HG02623 (cell line): Measurements from ENCODE around the gene ZIC4.

ENCODE experiments used
- ATAC-seq: cut with Tn5 transposase; IDR thresholded peaks from one replicate; pipeline ENCODE4 v1.9.1; 2021; ENCODE audit warnings: moderate library complexity; ENCODE audit not compliant: unreplicated experiment

Gene ZIC4

DNA sequence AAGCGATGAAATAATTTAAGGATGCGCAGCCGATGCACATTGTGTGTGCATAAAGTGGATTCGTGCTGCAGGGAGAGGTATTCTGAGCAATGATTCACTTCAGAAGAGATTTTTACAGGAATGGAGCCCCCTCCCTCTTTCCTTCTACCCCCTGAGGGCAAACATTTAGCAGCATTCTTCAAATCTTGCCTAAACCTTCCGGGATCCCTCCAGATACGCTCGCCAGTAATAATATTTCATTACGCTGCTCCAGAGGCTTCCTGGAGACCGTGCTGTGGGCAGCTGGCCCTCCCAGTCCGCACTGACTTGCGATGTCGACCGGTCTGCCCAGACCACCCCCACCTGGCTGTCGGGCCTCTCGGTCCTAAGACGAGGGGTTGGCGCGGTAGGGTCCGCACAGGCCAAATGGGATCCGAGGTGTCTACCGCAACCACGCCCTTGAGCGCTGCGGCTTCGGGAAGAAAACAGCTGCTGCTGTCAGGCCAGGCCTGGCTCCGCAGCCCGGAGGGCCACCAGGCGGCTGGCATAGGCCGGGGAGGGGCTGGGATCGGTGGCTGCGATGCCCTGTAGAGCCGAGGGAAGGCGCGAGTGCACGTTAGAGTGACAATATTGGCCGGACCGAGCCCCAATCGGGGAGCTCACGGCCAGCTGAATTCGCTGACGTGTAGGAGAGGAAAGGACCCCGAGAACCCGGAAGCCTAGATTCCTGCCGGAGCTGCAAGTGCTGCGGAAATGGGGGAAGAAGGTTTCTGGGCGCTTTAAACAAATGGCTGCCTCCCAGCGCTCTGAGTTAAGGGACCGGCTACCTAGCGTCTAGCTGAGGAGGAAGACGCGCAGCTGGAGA, 14.3 kb downstream of the ZIC4 start:
- no peak for ATAC-seq

DNA sequence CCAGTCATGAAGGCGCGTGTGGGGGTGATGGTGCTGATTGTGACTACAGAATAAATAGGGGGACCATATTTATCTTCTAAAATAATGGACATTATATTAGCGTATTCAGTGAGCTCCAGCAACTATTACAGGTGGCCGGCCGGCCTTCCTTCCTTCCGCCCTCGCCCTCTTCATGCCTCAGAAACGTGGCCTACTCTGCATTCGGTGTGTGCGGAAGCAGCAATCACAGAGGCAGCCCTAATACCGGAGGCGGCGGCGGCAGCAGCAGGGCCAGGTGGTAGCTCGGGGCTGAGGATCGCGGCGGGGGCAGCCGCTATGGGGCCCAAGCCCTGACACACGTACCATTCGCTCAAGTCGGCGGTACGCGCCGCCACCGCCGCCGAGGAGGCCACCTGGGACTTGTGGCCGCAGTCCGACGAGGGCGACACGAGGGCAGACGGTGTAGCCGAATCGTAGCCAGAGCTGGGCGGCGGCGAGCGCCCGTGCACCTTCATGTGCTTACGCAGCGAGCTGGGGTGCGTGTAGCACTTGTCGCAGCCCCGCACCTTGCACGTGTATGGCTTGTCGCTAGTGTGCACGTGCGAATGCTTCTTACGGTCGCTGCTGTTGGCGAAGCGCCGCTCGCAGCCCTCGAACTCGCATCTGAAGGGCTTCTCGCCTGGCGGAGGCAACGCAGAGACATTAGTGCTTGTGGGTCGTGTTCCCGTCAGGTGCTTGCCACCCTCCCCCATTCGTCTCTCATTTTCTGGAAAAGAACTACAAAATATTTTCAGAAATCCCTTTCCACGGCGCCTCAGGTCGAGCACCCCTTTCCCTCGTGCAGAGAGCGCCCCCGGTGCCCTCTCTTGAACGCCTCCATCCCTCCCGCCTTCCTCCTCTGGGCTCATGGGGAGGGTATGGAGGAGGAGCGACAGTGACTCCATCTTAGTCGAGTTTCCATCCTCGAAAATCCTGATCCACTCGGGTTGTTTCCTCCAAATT, 15.5 kb downstream of the ZIC4 start:
- ATAC-seq: no peak

DNA sequence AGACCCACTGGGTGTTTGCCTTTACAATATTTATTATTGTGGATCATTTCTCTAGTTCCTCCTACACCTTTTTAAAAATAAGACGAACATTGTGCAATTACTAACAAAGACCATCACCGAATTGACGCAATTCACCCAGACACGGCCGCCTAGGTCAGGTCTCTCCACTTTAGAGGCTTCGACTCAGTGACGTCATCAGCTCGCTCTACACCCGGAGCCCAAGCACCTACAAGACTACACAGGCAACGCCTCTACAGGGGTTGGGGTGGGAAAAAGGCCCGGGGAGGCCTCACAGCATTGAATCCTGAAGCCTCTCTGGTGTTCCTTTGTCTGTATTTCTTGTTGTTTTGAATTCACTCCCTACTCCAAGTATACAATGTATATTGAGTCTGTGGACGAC, 16.6 kb downstream of the ZIC4 start:
- ATAC-seq: no peak

DNA sequence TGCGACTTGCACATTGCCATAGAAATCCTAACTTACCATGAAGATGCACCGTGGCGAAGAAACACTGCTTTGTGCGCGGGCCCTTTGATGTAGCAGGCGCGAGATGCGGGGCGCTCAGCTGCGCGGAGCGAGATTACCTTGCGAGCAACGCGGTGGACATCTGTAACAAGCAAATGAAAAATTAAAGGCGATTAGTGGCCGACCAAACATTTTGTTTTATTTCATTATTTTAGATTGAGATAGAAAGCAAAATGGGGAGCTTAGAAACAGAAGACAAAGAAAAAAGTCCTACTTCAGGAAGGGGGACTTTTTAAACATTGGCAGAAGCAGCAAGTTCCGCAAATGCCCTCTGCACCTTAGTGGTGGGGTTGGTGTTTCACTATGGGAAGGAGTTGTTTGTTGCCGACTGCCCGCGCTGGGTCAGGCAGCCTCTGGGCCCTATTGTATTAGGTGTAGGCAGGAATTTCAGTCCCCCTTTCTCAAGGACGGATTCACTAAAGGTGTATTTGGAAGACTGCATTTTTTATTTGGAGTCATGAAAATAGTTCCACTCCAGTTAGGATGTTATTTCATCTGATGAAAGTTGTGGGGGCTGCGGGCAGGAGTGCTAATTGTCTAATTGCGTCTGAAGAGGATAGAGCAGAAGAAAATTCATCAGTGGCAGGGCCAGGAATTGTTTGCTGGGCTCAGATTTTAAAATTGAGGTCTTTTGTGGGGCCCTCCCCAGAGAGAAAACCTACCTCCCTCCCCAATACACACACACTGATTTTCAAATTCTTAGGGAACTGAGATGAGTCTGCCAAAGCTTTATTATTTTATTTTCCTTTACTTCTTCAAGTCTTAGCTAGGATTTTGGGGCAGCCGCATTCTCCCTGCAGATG, 17.4 kb downstream of the ZIC4 start:
- ATAC-seq: no peak

DNA sequence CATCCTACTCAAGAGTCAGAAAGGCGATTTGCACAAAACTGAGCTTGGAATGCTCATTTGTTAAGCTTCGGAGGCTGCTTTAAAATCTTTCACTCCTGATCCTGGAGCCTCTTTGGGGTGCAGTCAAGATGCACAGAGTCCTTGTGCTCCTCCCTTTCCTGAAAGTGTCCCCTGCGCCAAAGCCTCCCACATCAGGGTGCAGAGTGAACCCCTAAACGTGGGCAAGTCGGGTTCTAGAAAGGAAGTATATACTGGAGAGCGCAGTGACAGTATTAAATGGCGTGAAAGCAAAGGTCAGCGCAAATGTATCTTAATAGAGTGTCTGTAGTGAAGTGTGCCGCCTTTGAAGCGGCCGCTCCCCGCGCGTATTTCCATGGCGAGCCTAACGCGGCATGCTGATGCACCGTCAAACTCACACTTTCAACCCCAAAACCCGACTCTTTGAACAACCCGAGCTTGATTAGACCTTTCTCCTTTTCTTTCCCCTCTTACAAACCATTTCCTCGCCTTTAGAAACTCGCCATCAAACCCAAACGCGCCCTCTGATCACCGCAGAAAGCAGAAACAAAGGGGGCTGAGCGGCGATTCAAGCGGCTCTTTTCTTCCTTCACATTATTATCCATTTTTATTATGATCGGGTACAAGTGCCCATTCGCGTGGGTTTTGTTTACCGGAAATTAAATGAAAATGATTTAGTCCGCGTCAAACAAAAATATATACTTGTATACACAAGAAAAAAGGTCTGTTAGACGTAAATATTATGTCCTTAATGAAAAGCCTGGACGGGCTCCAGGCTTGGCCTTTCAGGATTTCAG, 18.3 kb downstream of the ZIC4 start:
- ATAC-seq: no peak

DNA sequence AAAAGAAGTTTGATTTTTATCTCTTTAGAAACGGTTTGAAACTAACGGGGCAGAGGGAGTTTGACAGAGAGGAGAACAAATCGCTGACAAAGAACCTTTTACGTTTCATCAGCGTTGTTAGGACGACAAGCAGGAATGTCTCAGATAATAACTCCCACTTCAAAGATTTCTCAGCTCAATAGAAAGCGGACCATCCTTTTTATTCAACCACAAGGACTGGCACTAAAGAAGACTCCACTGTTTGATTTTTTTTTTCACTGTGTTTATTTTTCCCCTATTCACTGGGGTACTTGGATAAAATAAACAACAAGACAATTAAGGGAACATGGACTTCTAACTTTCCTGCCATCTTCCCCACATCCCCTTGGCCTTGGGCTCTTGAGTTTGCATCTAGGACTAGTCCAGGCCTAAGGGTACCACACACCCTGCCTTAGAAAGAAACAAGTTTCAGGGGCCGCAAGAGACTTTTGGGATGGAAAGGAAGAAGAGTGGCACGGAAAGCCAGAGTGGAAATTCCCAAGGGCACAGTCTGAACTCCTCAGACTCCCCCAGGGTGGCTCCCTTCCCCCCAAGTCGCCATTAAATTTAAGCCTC, 19.0 kb downstream of the ZIC4 start:
- no peak for ATAC-seq

DNA sequence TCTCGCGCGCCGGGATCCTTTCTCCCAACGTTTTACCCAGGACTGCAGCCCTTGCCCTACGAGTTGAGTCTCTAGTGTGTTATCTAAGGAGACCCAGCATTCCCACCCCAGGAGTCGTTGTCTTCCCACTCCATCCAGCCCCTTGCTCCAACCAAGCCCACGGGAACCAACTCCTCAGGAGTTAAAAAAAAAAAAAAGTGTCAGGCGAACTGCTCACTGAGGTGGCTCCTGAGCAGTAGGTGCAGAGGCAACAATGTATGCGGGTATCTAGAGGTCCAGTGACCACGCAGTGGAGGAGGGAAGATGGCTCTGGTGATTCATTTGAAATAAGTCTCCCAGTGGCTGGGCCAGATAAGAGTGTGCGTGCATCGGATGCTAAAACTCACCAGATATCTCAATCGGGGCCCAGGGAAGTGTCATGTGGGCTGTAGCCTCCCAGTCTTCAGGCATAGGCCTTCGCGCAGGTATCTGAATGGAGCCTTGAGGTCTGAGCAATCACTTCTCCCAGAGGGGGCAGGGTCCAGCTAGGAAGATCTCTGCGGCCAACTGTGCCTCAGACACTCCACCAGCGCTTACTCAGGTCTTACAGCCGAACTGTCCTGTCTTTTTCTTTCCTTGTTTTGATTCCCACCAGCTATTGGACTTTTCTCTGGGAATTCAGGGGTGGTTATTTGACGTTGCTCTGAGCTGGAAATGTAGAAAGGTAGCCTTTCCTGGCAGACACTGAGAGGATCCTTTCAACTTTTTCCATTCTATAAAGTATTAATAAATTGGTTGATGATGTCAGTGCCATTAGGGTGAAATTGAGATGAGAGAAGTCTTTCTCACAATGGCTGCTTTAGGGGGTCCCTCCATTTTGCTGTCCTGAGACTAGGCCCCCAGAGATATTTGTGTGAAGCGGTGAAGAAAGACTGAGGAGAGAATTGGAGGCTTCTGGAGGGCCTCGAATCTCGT, 21.0 kb downstream of the ZIC4 start:
- ATAC-seq: no peak

DNA sequence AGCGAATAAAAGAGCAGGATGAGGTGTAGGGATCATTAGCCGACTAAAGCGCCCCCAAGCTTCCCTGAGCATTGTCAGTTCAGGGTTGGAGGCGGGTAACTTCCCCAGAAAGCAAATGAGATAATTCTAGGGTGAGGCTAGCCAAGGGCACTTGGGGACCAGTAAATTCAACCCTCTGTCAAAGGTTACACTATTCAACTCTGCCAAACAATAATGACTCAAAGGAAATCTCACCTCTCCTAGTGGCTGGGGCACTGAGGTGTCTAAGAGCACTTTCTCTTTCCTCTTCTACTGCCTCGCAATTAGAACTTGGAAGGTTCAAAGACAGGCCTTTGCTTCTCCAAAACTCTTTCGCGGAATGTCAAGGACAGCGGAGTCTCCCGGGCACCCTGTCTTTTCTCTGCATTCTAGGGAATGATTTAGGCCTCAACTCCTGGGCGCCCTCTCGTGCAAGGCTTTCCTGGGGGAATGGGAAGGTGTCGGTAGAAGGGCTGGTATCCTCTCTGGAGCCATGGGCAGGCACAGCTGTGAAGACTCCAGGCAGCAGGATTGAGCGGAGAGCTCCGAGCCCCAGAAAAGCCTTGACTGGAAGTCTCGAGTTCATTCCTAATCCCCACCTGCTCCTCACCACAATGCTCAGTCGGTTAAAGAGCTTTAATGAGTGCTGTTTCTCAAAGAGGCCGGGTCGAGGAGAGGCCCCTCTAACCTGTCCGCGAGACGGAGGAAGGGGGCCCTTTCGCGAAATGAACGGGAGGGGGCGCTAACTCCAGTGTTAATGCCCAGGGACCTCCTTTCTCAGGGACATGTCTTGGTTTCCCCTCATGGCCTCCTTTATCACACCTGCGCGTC, 21.9 kb downstream of the ZIC4 start:
- no peak for ATAC-seq

DNA sequence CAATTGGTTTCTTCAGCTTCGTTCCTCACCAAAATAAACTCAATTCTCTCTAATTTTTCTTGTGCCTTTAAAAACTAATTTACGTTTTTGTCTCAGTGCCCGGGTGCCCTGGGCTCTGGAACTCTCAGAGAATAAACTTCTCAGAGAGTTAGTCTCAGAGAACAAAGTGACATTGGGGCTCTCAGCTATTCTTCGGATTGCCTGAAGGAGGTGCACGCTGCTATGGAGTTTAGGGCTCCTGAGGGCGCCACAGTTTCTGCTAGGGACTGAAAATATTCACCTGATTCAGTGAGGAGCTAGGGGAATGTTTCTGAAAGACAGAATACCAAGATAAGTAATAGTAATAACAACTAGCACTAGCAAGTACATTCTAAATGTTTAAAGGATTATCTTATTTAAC, 22.7 kb downstream of the ZIC4 start:
- no peak for ATAC-seq

DNA sequence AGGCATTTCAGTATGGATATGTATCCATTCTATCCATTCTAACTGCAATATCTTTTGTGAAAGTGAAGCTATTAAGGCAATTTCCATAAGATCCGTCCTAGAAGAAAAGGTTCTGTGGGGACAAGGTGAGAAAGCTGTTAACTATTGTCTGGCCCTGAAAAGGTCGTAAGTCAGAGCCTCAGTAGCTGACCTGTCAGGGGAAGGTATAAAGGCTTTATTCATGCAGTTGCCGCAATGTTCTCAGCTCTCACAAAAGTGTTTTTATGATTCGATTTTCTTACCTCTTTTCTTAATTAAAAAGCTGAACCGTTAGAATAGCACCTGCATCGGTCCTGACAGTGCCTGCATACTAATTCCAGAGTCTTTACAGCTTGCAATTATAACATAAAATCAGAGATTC, 24.7 kb downstream of the ZIC4 start:
- ATAC-seq: no peak

DNA sequence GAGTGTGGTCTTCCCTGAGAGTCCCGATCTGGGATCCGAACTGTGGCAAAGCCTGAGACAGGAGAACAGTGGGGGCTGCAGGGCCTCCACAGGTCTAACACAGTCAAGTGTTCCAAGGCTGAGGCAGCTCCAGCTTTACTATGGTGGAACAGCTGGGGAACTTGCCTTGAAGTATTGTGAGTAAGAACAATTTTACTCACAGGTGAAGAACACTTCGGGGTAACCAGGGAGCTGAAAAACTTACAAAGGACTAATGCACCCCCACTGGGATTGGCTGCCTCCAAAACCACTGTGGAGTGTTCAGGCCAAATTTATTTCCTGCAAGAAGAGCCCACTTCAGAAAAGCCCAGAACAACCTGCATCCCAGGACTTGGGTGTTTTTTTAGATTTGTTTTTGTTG, 25.4 kb downstream of the ZIC4 start:
- no peak for ATAC-seq

DNA sequence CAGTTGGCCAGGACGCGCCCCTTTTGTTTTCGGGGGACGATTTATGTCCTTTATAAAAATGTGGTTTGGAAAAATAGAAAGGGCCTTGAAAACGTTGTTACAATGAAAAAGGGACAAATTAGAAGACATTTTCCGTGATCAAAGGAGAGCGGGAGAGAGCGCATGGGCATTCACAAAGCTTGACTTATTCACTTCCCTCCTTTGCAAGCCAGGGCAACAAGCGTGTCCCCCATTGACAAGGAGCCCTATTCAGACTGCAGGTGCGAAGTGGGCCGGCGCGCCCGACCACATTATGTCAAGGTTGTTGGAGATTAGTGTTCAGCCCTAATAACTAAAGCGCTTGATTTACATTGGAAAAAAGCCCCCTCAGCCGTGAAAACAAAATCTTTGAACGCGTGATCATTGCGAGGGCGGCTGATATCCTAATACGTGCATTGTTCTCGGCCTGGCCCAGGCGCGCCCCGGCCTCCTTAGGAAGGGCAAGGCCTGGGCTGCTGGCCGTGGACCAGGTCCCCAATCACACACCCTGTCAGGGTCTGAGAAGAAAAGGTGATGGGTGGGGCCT, 25.9 kb downstream of the ZIC4 start:
- ATAC-seq: no peak

DNA sequence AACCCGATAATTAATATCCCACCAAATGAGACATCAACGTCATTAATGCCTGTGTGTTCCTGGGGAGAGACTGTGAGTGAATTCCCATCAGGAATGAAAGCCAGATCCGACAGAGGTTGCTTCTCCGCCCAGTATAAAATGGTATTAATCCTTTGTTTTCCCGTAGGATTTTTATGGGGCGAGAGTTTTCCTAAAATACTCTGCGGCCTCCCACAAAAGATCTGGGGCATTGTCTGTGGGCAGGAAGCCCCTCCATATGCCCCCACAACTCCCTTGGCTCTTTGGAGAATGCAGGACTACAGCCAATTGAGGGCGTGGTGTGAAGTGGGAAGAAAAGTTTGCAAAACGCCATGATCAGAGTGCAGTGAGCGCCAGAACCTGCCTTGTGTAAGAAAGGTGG, 26.7 kb downstream of the ZIC4 start:
- ATAC-seq: no peak

DNA sequence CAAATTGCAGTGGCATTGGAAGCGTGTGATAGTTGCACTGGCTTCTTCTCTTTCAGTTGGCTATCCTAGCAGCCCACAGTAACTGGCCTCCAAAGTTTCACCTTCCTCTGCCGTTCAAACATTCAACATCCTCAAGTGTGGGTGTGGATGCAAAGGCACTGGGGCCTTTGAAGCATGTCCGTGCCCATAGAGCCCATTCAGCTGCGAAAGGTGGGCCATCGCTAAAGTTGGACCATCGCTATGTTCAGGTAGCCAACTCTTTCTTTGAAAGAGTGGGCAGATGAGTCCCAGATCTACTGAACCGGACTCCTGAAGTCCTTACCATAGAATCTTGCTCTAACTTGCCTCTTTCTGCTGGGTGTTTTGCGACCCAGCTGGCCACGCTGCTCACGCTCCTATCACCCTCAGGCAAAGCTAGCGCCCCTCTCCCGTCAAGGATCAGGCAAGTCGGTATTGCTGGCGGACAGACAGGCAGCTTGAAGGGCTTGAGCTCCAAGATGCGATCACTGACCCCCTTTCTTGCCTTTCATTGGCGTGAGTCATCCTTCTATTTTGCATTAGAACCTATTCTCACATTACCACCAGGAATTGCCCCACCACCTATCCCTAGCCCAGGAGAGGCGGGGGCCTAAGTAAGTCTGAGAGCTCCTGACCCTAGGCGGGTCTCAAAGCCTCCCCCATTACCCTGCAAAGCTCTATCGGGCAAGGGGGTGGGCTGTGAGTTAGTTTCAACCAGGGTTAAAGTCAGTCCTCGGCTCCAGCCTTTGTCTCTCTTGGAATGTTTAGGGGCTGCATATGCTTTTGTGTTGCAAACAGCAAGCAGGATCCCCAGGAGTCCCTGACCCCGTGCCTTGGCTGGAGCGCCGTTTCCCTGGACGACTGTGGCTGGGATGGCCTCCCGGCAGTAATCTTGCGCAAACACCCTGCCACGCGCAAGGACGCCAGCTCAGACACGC, 28.7 kb downstream of the ZIC4 start:
- ATAC-seq: no peak

DNA sequence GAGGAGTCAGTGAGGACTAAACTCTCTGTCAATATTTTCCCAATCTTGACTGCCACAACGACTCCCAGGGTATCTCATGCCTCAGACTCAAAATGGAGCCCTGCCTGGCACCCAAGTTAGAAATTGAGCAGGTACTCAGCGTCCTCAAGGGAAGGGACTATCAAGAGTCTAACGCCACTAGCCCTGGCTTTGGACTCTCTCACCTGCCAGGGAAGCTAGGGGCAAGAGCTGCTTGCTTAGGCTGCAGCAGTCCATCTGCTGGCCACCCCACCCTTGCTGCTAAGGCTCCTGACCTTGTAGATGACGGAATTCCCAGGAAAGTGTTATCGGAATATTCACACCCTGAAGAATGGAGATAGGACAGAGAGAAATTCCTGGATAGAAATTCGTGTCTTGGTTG, 33.0 kb downstream of the ZIC4 start:
- no peak for ATAC-seq

DNA sequence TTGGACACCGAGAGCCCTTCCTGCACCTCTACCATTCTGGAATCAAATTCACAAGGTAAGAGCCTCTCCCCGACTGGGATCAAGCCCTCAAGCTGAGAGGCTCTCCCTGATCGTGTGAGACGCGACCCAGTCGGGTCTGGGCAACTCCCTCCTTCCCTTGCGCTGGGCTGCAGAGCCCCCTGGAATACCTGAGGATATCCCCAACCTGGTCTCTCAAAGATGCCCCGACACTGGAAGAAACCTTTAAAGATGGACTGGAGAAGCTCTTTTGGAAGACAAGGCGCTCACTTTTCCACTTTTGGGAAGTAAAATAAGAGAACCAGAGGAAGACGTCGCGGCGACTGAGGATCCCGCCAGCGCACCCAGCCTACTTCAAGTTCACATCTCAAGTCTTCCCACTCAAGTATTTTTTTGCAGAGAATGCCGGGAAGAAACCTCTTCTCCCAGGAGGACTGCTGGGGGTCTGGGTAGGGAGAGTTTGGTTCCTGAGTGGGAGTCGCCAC, 33.8 kb downstream of the ZIC4 start:
- no peak for ATAC-seq
